Activated naive CD8-positive, alpha-beta T cell treated with anti-CD3 and anti-CD28 coated beads, Interleukin-2, amount 10 ng/mL, durations not matched to agents 7 days and 5 days (primary cell): ENCODE results near the gene KLB. TPM values are rescaled to one million over a fixed set of nuclear protein-coding genes. Genes with fewer than 3 reads are reported as not detected.
"Not testable (repeated sequence)": the region's sequence is repeated elsewhere in the genome, so short reads cannot be mapped to it uniquely, and the experiment has no call there.

ENCODE experiments used
- ATAC-seq: fragments of 150-1000 bp; cut with Tn5 transposase; one replicate; pipeline ENCODE4 v1.10.0; 2021; ENCODE audit warnings: low read depth, moderate library complexity
- POLR2A ChIA-PET: fragments of 350-600 bp; sonication (Branson Sonifier 250); formaldehyde crosslinking; loops from one replicate; lab custom pipeline; 2021; ENCODE audit warnings: antibody characterized with exemption; lab: Charles Lee
- DNase-seq: peaks from one replicate; pipeline ENCODE4 v3.0.0; 2021
- H3K27ac Mint-ChIP-seq: one replicate; pipeline ENCODE4 v1.8.0; 2022; ENCODE audit warnings: mild to moderate bottlenecking, mixed read lengths
- H3K27me3 Mint-ChIP-seq: one replicate; pipeline ENCODE4 v1.8.0; 2022; ENCODE audit warnings: mild to moderate bottlenecking, moderate library complexity, mixed read lengths
- H3K36me3 Mint-ChIP-seq: one replicate; pipeline ENCODE4 v1.8.0; 2021; ENCODE audit warnings: mild to moderate bottlenecking, mixed read lengths
- H3K4me1 Mint-ChIP-seq: one replicate; pipeline ENCODE4 v1.8.0; 2021; ENCODE audit warnings: mixed read lengths
- H3K4me3 Mint-ChIP-seq: one replicate; pipeline ENCODE4 v1.8.0; 2022; ENCODE audit warnings: mild to moderate bottlenecking, moderate library complexity, mixed read lengths
- H3K9me3 Mint-ChIP-seq: one replicate; pipeline ENCODE4 v1.8.0; 2021; ENCODE audit warnings: mixed read lengths
- total RNA-seq, 2 experiments: library from RNA; stranded (reverse); gene quantifications; one replicate each; pipeline ENCODE4 v1.2.3, GENCODE V29; 2021

Gene KLB
- total RNA-seq, 2 experiments from 2014 or later: not detected

- peaks cover 4% of the 10 kb centered on the region for H3K9me3 Mint-ChIP-seq
- H3K4me1 Mint-ChIP-seq: no peaks in the 10 kb centered on the region
- POLR2A ChIA-PET: no interaction called here
- no peaks in the 10 kb centered on the region for H3K36me3 Mint-ChIP-seq
- no peak overlapping the region for H3K4me3 Mint-ChIP-seq
- DNase-seq (no peak), ATAC-seq (no peak)
- H3K27me3 Mint-ChIP-seq: peaks cover 20% of the 10 kb centered on the region
- no peak overlapping the region for H3K27ac Mint-ChIP-seq
Observed at GRCh38 chr4:39384563-39384962, 22.2 kb upstream of the KLB start.

GRCh38 chr4:39390603-39391002 lies 16.1 kb upstream of the KLB start:
- POLR2A ChIA-PET: no interaction called here
- ATAC-seq: no peak
- H3K4me1 Mint-ChIP-seq: no peaks in the 10 kb centered on the region

GRCh38 chr4:39394706-39395105 lies 12.0 kb upstream of the KLB start:
- POLR2A ChIA-PET: no interaction called here
- H3K9me3 Mint-ChIP-seq: no peaks in the 10 kb centered on the region
- ATAC-seq: no peak
- peaks cover 4% of the 10 kb centered on the region for H3K27me3 Mint-ChIP-seq
- no peaks in the 10 kb centered on the region for H3K36me3 Mint-ChIP-seq
- no peaks in the 10 kb centered on the region for H3K4me1 Mint-ChIP-seq
- no peak for DNase-seq
- H3K4me3 Mint-ChIP-seq: no peak overlapping the region
- no peak overlapping the region for H3K27ac Mint-ChIP-seq

More at GRCh38 chr4:39390603-39391002, 16.1 kb upstream of the KLB start:
- H3K27me3 Mint-ChIP-seq: no peaks in the 10 kb centered on the region
- H3K36me3 Mint-ChIP-seq: no peaks in the 10 kb centered on the region
- DNase-seq: no peak
- no peak overlapping the region for H3K4me3 Mint-ChIP-seq
- no peak overlapping the region for H3K27ac Mint-ChIP-seq
- no peaks in the 10 kb centered on the region for H3K9me3 Mint-ChIP-seq

GRCh38 chr4:39401640-39402039 lies 5.1 kb upstream of the KLB start:
- H3K36me3 Mint-ChIP-seq, H3K9me3 Mint-ChIP-seq, ATAC-seq, H3K4me3 Mint-ChIP-seq, H3K27me3 Mint-ChIP-seq, DNase-seq, H3K27ac Mint-ChIP-seq, H3K4me1 Mint-ChIP-seq, POLR2A ChIA-PET: not testable (repeated sequence)

GRCh38 chr4:39407584-39407885 lies 805 bp downstream of the KLB start:
- DNase-seq (no peak), ATAC-seq (no peak)
- H3K4me1 Mint-ChIP-seq: no peaks in the 10 kb centered on the region
- no peaks in the 10 kb centered on the region for H3K9me3 Mint-ChIP-seq
- H3K4me3 Mint-ChIP-seq: no peak overlapping the region
- H3K36me3 Mint-ChIP-seq: no peaks in the 10 kb centered on the region
- no peak overlapping the region for H3K27ac Mint-ChIP-seq
- POLR2A ChIA-PET: no interaction called here
- peaks cover 5% of the 10 kb centered on the region for H3K27me3 Mint-ChIP-seq

- no peak overlapping the region for H3K27ac Mint-ChIP-seq
- H3K36me3 Mint-ChIP-seq: no peaks in the 10 kb centered on the region
- H3K4me1 Mint-ChIP-seq: no peaks in the 10 kb centered on the region
- no peak for DNase-seq
- no peaks in the 10 kb centered on the region for H3K9me3 Mint-ChIP-seq
- H3K4me3 Mint-ChIP-seq: no peak overlapping the region
- POLR2A ChIA-PET: no interaction called here
- peaks cover 5% of the 10 kb centered on the region for H3K27me3 Mint-ChIP-seq
- no peak for ATAC-seq
Observed at GRCh38 chr4:39410415-39410814, 3.7 kb downstream of the KLB start.

GRCh38 chr4:39411561-39411960 lies 4.8 kb downstream of the KLB start:
- H3K4me1 Mint-ChIP-seq, H3K4me3 Mint-ChIP-seq, POLR2A ChIA-PET, H3K36me3 Mint-ChIP-seq, DNase-seq, H3K9me3 Mint-ChIP-seq, H3K27me3 Mint-ChIP-seq, H3K27ac Mint-ChIP-seq, ATAC-seq: not testable (repeated sequence)

- Mint-ChIP-seq H3K9me3 (no peaks in the 10 kb centered on the region), H3K36me3 (no peaks in the 10 kb centered on the region), H3K27me3 (peaks cover 8% of the 10 kb centered on the region), H3K27ac (no peak overlapping the region), H3K4me1 (peaks cover 2% of the 10 kb centered on the region), H3K4me3 (no peak overlapping the region)
- no peak for ATAC-seq
- DNase-seq: no peak
- POLR2A ChIA-PET: no interaction called here
Observed at GRCh38 chr4:39415678-39416283, 9.1 kb downstream of the KLB start.

GRCh38 chr4:39422247-39422646 lies 15.5 kb downstream of the KLB start:
- H3K4me3 Mint-ChIP-seq: no peak overlapping the region
- POLR2A ChIA-PET: interaction anchor here (0.6 kb wide), 1 partner anchor 143 kb away, joined by 3 read pairs; no protein-coding TSS in a partner anchor
- peaks cover 2% of the 10 kb centered on the region for H3K4me1 Mint-ChIP-seq
- DNase-seq (no peak), ATAC-seq (no peak)
- peaks cover 12% of the 10 kb centered on the region for H3K27me3 Mint-ChIP-seq
- no peak overlapping the region for H3K27ac Mint-ChIP-seq
- H3K9me3 Mint-ChIP-seq: no peaks in the 10 kb centered on the region
- H3K36me3 Mint-ChIP-seq: no peaks in the 10 kb centered on the region

GRCh38 chr4:39425297-39425696 lies 18.6 kb downstream of the KLB start:
- H3K4me1 Mint-ChIP-seq, H3K27ac Mint-ChIP-seq, POLR2A ChIA-PET, DNase-seq, H3K27me3 Mint-ChIP-seq, H3K36me3 Mint-ChIP-seq, H3K4me3 Mint-ChIP-seq, H3K9me3 Mint-ChIP-seq, ATAC-seq: not testable (repeated sequence)

- Mint-ChIP-seq H3K27ac (no peak overlapping the region), H3K4me1 (no peaks in the 10 kb centered on the region), H3K9me3 (no peaks in the 10 kb centered on the region), H3K36me3 (no peaks in the 10 kb centered on the region), H3K4me3 (no peak overlapping the region), H3K27me3 (peaks cover 3% of the 10 kb centered on the region)
- POLR2A ChIA-PET: no interaction called here
- DNase-seq (no peak), ATAC-seq (no peak)
Observed at GRCh38 chr4:39426728-39427127, 20.0 kb downstream of the KLB start.

GRCh38 chr4:39427520-39428114 lies 20.9 kb downstream of the KLB start:
- Mint-ChIP-seq H3K27me3 (peaks cover 3% of the 10 kb centered on the region), H3K27ac (no peak overlapping the region), H3K4me3 (no peak overlapping the region), H3K9me3 (no peaks in the 10 kb centered on the region), H3K36me3 (no peaks in the 10 kb centered on the region), H3K4me1 (no peaks in the 10 kb centered on the region)
- ATAC-seq (no peak), DNase-seq (no peak)
- POLR2A ChIA-PET: no interaction called here

GRCh38 chr4:39429476-39430334 lies 23.0 kb downstream of the KLB start:
- Mint-ChIP-seq H3K27me3 (peaks cover 3% of the 10 kb centered on the region), H3K9me3 (no peaks in the 10 kb centered on the region), H3K4me3 (no peak overlapping the region), H3K4me1 (no peaks in the 10 kb centered on the region), H3K36me3 (no peaks in the 10 kb centered on the region), H3K27ac (no peak overlapping the region)
- no peak for DNase-seq
- no peak for ATAC-seq
- POLR2A ChIA-PET: no interaction called here
